A549 (cell line): ENCODE results near the gene FSTL3. TPM values are rescaled to one million over a fixed set of nuclear protein-coding genes. Genes with fewer than 3 reads are reported as not detected.

ENCODE experiments used
- ATAC-seq, 2 experiments: fragments of 200-7000 bp in 1 of 2; fragments of >200 bp in 1 of 2; cut with Nextera tagmentation in 1 of 2; cut with Tn5 transposase in 1 of 2; 3 replicates each; pipeline versions ENCODE4 v1.8.0 to v1.9.1; 2018 to 2020; ENCODE audit warnings: mild to moderate bottlenecking in 1 of 2, moderate library complexity in 1 of 2
- CTCF ChIA-PET: fragments of 300-600 bp; sonication (Branson Sonifier 250); formaldehyde crosslinking; extraction: SDS; loops from one replicate; lab custom pipeline; 2021; ENCODE audit warnings: antibody characterized with exemption, inconsistent platforms; lab: Yijun Ruan, JAX
- POLR2A ChIA-PET: fragments of 350-600 bp; formaldehyde crosslinking; extraction: SDS; loops from one replicate; lab custom pipeline; 2021; ENCODE audit warnings: antibody characterized with exemption, inconsistent platforms; lab: Yijun Ruan, JAX
- DNase-seq, 2 experiments: peaks; one replicate each; pipeline versions ENCODE4 v3.0.0 to v3.0.0-alpha.2; 2011 to 2016; ENCODE audit warnings: low read depth in 1 of 2, low spot score in 1 of 2
- FAIRE-seq: peaks from 2 replicates; lab custom pipeline; 2011; peaks lifted over from hg19 to GRCh38; lab: Jason Lieb, UNC
- H3K27ac ChIP-seq, 2 experiments: fragments of >200 bp; sonication (Bioruptor Twin); formaldehyde crosslinking; 3 replicates each; pipeline ENCODE4 v1.5.1; 2016 to 2017
- H3K4me1 ChIP-seq: fragments of >200 bp; sonication (Bioruptor Twin); formaldehyde crosslinking; 3 replicates; pipeline ENCODE4 v1.6.1; 2016
- H3K4me2 ChIP-seq: fragments of >200 bp; sonication (Bioruptor Twin); formaldehyde crosslinking; 3 replicates; pipeline ENCODE4 v1.6.1; 2016
- H3K4me3 ChIP-seq: fragments of >200 bp; sonication (Bioruptor Twin); formaldehyde crosslinking; 3 replicates; pipeline ENCODE4 v1.5.1; 2016
- H3K9me3 ChIP-seq: fragments of >200 bp; sonication (Bioruptor Twin); formaldehyde crosslinking; 3 replicates; pipeline ENCODE4 v1.6.1; 2016
- CBX2 ChIP-seq: fragments of 200-600 bp; sonication (generic); IDR thresholded peaks from 2 replicates; pipeline ENCODE4 v1.6.1; 2016; ENCODE audit warnings: low read depth, mild to moderate bottlenecking, borderline replicate concordance
- E2F6 ChIP-seq: IDR thresholded peaks from 2 replicates; pipeline ENCODE4 v1.6.1; 2012; ENCODE audit warnings: low read depth, borderline replicate concordance
- EHF ChIP-seq: fragments of 250-450 bp; sonication (Bioruptor Pico); IDR thresholded peaks from 2 replicates; pipeline ENCODE4 v1.5.0; 2020; ENCODE audit warnings: mild to moderate bottlenecking
- ELK1 ChIP-seq: fragments of 150-350 bp; IDR thresholded peaks from 2 replicates; pipeline ENCODE4 v1.6.1; 2014; ENCODE audit warnings: low read depth, mild to moderate bottlenecking, low read length
- FOSB ChIP-seq: fragments of 250-450 bp; sonication (Bioruptor Pico); IDR thresholded peaks from 2 replicates; pipeline ENCODE4 v1.5.0; 2020; ENCODE audit warnings: mild to moderate bottlenecking, moderate library complexity
- FOXS1 ChIP-seq: fragments of 250-450 bp; sonication (Bioruptor Pico); IDR thresholded peaks from 2 replicates; pipeline ENCODE4 v1.5.0; 2020; ENCODE audit warnings: mild to moderate bottlenecking, moderate library complexity
- GATA3 ChIP-seq: IDR thresholded peaks from 2 replicates; pipeline ENCODE4 v1.6.1; 2012; ENCODE audit warnings: borderline replicate concordance
- HDAC2 ChIP-seq: fragments of 200-600 bp; sonication (generic); IDR thresholded peaks from 2 replicates; pipeline ENCODE4 v1.6.1; 2016
- HES2 ChIP-seq: fragments of >200 bp; sonication (Bioruptor Twin); formaldehyde crosslinking; IDR thresholded peaks from 2 replicates; pipeline ENCODE4 v1.6.1; 2016
- HEYL ChIP-seq: fragments of 250-450 bp; sonication (Bioruptor Pico); IDR thresholded peaks from 2 replicates; pipeline ENCODE4 v1.8.0; 2021; ENCODE audit warnings: mild to moderate bottlenecking, moderate library complexity
- HOXB5 ChIP-seq: fragments of 250-450 bp; sonication (Bioruptor Pico); IDR thresholded peaks from 2 replicates; pipeline ENCODE4 v1.5.0; 2020; ENCODE audit warnings: mild to moderate bottlenecking, moderate library complexity
- JUN ChIP-seq, 2 experiments: fragments of >200 bp; sonication (Bioruptor Twin); formaldehyde crosslinking; IDR thresholded peaks; 2 replicates in 1 of 2; 3 replicates in 1 of 2; pipeline ENCODE4 v1.6.1; 2016 to 2017
- JUNB ChIP-seq: fragments of >200 bp; sonication (Bioruptor Twin); formaldehyde crosslinking; IDR thresholded peaks from 2 replicates; pipeline ENCODE4 v1.6.1; 2016
- MAFK ChIP-seq: fragments of 450-650 bp; IDR thresholded peaks from 2 replicates; pipeline ENCODE4 v1.6.1; 2014; ENCODE audit not compliant: partially characterized antibody
- MAZ ChIP-seq: fragments of 150-350 bp; IDR thresholded peaks from 2 replicates; pipeline ENCODE4 v1.6.1; 2014; ENCODE audit warnings: antibody characterized with exemption, low read depth, low read length, borderline replicate concordance
- MYC ChIP-seq: IDR thresholded peaks from 2 replicates; pipeline ENCODE4 v1.6.1; 2012; ENCODE audit warnings: mild to moderate bottlenecking, inconsistent platforms, low read length, improper control_type of control experiment, borderline replicate concordance
- NFE2L2 ChIP-seq: fragments of 150-350 bp; conservative IDR thresholded peaks from 2 replicates; pipeline ENCODE4 v1.6.1; 2014; ENCODE audit warnings: low read length
- PBX3 ChIP-seq: IDR thresholded peaks from 2 replicates; pipeline ENCODE4 v1.6.1; 2012
- PHF8 ChIP-seq: fragments of 200-600 bp; sonication (generic); IDR thresholded peaks from 2 replicates; pipeline ENCODE4 v1.6.1; 2016; ENCODE audit warnings: low read depth, mild to moderate bottlenecking, antibody characterized with exemption, moderate library complexity, borderline replicate concordance
- POLR2A ChIP-seq: IDR thresholded peaks from 2 replicates; pipeline ENCODE4 v1.6.1; 2012; ENCODE audit warnings: mild to moderate bottlenecking, low read length
- RARB ChIP-seq: fragments of 250-450 bp; sonication (Bioruptor Pico); IDR thresholded peaks from 2 replicates; pipeline ENCODE4 v1.8.0; 2021; ENCODE audit warnings: mild to moderate bottlenecking, moderate library complexity
- RCOR1 ChIP-seq: fragments of 150-350 bp; IDR thresholded peaks from 2 replicates; pipeline ENCODE4 v1.6.1; 2014; ENCODE audit warnings: antibody characterized with exemption, low read length, low read depth
- RNF2 ChIP-seq: fragments of 200-600 bp; sonication (generic); IDR thresholded peaks from 2 replicates; pipeline ENCODE4 v1.6.1; 2016; ENCODE audit warnings: low read depth, mild to moderate bottlenecking, antibody characterized with exemption, moderate library complexity, borderline replicate concordance
- TP53 ChIP-seq: fragments of 250-450 bp; sonication (Bioruptor Pico); IDR thresholded peaks from 2 replicates; pipeline ENCODE4 v1.5.0; 2021; ENCODE audit warnings: mild to moderate bottlenecking, moderate library complexity
- ZC3H11A ChIP-seq: fragments of 450-650 bp; IDR thresholded peaks from 2 replicates; pipeline ENCODE4 v1.6.1; 2014; ENCODE audit warnings: antibody characterized with exemption, mild to moderate bottlenecking
- ZFP36 ChIP-seq: fragments of 450-650 bp; IDR thresholded peaks from 2 replicates; pipeline ENCODE4 v1.6.1; 2014; ENCODE audit warnings: borderline replicate concordance; ENCODE audit not compliant: partially characterized antibody
- WGBS: methylation state at CpG from one replicate; pipeline ENCODE4 v1.1.6; 2017; ENCODE audit errors: missing lambda C conversion rate; 5-methylcytosine and 5-hydroxymethylcytosine counted together
- polyA plus RNA-seq, 4 experiments: library from polyadenylated mRNA; depleted of rRNA in 3 of 4; stranded (reverse); fragments of >200 nt; fragmentation: RNase III in 1 of 4; extraction: RNeasy Plus Mini Kit Qiagen cat#74134 plus additional on column Dnase treatment in 1 of 4; gene quantifications; 2 replicates in 3 of 4; 3 replicates in 1 of 4; pipeline ENCODE4 v1.2.3, GENCODE V29; 2011 to 2017

FSTL3 gene
- polyA plus RNA-seq, 2 of the 4 experiments (the other 2 are of a cell fraction) = 58.1 to 131 TPM

- ChIA-PET CTCF (interaction anchor here (0.6 to 2.0 kb wide), 9 partner anchors 9 to 189 kb away, joined by 3 to 7 read pairs (median 4); no protein-coding TSS in a partner anchor), POLR2A (interaction anchor here (0.6 to 1.2 kb wide), 2 partner anchors 16 to 46 kb away, joined by 4 to 6 read pairs; partner anchors contain the start of genes POLRMT and RNF126)
- Histone ChIP-seq H3K4me1 (peaks cover 26% of the 10 kb centered on the region), H3K27ac (peak overlapping the region; percentile 99), H3K4me2 (peak overlapping the region; percentile 77), H3K4me3 (peak overlapping the region; percentile 64), H3K9me3 (no peaks in the 10 kb centered on the region)
- no peak for TF ChIP-seq JUNB
- TF ChIP-seq RNF2 = no peak
- TF ChIP-seq TP53 (CRISPR knock-in tag) = no peak; the same call in 1 of the 2 replicates
- TF ChIP-seq HEYL = no peak
- TF ChIP-seq PHF8 = peak; percentile 48; the same call in 1 of the 2 replicates
- TF ChIP-seq POLR2A = no peak; the same call in 1 of the 2 replicates
- TF ChIP-seq PBX3 = peak; percentile 9; the same call in 1 of the 2 replicates
- TF ChIP-seq NFE2L2 = no peak
- TF ChIP-seq FOSB (CRISPR knock-in tag) = no peak
- TF ChIP-seq JUN (IDR thresholded peaks at IDR 0.05) = peak in 1 of 2 experiments; percentile 87; a peak in 1 of 5 replicates
- TF ChIP-seq ELK1 = no peak
- no peak for TF ChIP-seq RCOR1
- no peak for TF ChIP-seq ZC3H11A
- no peak for TF ChIP-seq HES2
- no peak for TF ChIP-seq MYC
- TF ChIP-seq HDAC2 = no peak
- 0 out of 2 replicates have a peak, but pooled peaks have one; percentile 30 for TF ChIP-seq E2F6
- no peak for TF ChIP-seq ZFP36
- 0 out of 2 replicates have a peak, but pooled peaks have one; percentile 38 for TF ChIP-seq EHF (CRISPR knock-in tag)
- TF ChIP-seq FOXS1 (CRISPR knock-in tag) = no peak
- TF ChIP-seq MAZ = no peak
- 0 out of 2 replicates have a peak, but pooled peaks have one; percentile 38 for TF ChIP-seq HOXB5 (CRISPR knock-in tag)
- peak; percentile 33; the same call in 1 of the 2 replicates for TF ChIP-seq GATA3
- no peak for TF ChIP-seq RARB
- no peak for TF ChIP-seq MAFK
- TF ChIP-seq CBX2 = no peak
- peak; percentile 19 to 32 for ATAC-seq
- DNase-seq = peak; percentile 59 to 78
- WGBS = 24% methylated on average over 6 of the region's 69 CpGs
- no peak for FAIRE-seq
Measured at GRCh38 chr19:679418-680286, 3.5 kb downstream of the FSTL3 start.
